ENCODE results near the gene PHLDB1.

DNA sequence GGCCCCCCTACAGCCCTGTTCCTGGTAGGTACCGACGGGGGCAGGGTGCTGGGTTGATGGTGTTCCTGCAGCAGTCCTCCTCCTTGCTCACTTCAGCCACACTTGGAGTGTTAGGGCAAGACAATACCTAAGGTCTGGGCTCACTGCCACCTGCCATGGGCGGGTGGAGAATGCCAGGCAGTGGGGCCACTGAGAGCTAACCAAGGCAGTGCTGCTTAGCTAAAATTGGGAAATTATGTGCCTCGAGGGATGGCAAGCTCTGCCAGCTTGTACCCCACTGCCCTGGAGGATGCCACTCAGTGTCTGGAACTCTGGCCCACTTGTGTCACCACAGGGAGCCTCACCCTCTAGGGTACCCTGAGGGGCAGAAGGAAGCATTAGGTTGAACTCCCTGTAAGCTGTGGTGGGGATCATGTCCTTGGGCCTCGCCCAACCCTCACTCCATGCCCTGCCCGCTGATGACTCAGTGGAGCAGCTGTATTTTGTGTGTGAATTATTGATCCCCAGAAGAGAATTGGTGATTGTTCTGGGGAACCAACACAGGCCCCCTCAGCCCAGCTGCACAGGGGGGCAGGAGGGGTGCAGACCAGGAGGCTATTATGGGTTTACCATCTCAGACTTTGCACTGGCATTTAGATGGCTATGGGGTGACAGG, 17.7 kb downstream of the PHLDB1 start:
- TF ChIP-seq CTCF (IDR thresholded peaks at IDR 0.05), result no peak
- TF ChIP-seq JUN (IDR thresholded peaks at IDR 0.05), result no peak
